GM04504 (cell line): ENCODE results near the gene EN2.

Experiments
- DNase-seq: peaks from one replicate; pipeline ENCODE4 v3.0.0-alpha.2; 2012; ENCODE audit warnings: low read depth

EN2 gene

GRCh38 chr7:155458111-155458877 lies at the start of gene EN2:
Gene EN2, plus strand, starts transcription at chr7:155458129. Its CDS starts 249 bp downstream, at chr7:155458378.
- DNase-seq = no peak

- DNase-seq = no peak
Measured at GRCh38 chr7:155408651-155409586, 49.0 kb upstream of the EN2 start.

GRCh38 chr7:155409980-155410379 lies 47.9 kb upstream of the EN2 start:
- no peak for DNase-seq

- DNase-seq = no peak
Measured at GRCh38 chr7:155410431-155410830, 47.5 kb upstream of the EN2 start.

GRCh38 chr7:155411718-155412415 lies 46.1 kb upstream of the EN2 start:
- DNase-seq = no peak

- DNase-seq = peak; percentile 11
Measured at GRCh38 chr7:155412416-155413253, 45.3 kb upstream of the EN2 start.

GRCh38 chr7:155414547-155415492 lies 43.1 kb upstream of the EN2 start:
- DNase-seq = no peak

GRCh38 chr7:155416646-155417380 lies 41.1 kb upstream of the EN2 start:
- DNase-seq = no peak

- DNase-seq = no peak
Measured at GRCh38 chr7:155418304-155418703, 39.6 kb upstream of the EN2 start.

- DNase-seq = no peak
Measured at GRCh38 chr7:155418941-155419755, 38.8 kb upstream of the EN2 start.

GRCh38 chr7:155420116-155420515 lies 37.8 kb upstream of the EN2 start:
- DNase-seq = no peak

- no peak for DNase-seq
Measured at GRCh38 chr7:155422151-155422550, 35.8 kb upstream of the EN2 start.

- DNase-seq = no peak
Measured at GRCh38 chr7:155422599-155423336, 35.2 kb upstream of the EN2 start.

- no peak for DNase-seq
Measured at GRCh38 chr7:155423337-155424285, 34.3 kb upstream of the EN2 start.

- no peak for DNase-seq
Measured at GRCh38 chr7:155424301-155425010, 33.5 kb upstream of the EN2 start.

GRCh38 chr7:155425011-155425340 lies 33.0 kb upstream of the EN2 start:
- DNase-seq = no peak
